HUDEP-2 (cell line): Measurements from ENCODE around the gene LOXL4.

Experiments
- DNase-seq, 76 experiments: peaks; one replicate each; lab custom pipeline; 2025; ENCODE audit not compliant: unreplicated experiment in 76 of 76; lab: John Stamatoyannopoulos, UW

The LOXL4 gene

GRCh38 chr10:98267894-98268693 lies at the start of gene LOXL4:
LOXL4 (minus strand) TSS chr10:98268194; CDS start chr10:98263019, 5,175 bp downstream.
- DNase-seq, result no peak

GRCh38 chr10:98316661-98317060 lies 48.7 kb upstream of the LOXL4 start:
- DNase-seq, result no peak

- no peak for DNase-seq
Observed at GRCh38 chr10:98316170-98316569, 48.2 kb upstream of the LOXL4 start.

DNA sequence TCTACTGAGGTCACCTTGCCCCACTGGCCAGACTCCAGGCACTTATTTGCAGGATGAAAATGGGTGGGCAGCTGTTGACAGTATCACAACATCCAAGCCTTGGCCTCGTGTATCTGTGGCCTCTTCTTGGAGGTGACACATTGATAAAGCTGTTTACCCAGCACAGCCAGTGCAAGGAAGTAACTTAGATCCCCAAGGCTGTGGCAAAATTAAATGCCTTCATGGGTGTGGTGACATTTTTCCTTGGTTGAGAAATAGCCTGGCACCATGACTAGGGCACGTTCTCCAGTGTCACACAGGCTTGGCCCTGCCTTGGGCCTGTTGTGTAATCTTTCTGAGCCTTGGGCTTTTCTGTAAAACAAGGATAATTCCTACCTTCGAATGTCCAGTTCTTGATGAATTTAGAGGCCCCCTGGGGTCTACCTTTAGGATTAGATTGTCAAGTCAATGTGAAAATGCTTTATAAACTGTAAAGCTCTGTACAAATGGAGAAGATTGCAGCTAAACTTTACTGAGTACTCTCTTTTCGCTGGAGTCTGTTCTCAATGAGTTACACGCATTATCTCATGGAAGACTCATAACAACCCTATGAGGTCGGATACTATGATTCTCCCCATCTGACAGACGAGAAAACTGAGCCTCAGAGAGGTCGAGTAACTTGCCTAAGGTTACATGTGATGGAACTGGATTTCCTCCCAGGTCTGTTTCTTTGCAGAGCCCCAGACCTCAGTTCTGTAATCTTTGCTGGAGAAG lies 46.7 kb upstream of the LOXL4 start:
- DNase-seq, result no peak

DNA sequence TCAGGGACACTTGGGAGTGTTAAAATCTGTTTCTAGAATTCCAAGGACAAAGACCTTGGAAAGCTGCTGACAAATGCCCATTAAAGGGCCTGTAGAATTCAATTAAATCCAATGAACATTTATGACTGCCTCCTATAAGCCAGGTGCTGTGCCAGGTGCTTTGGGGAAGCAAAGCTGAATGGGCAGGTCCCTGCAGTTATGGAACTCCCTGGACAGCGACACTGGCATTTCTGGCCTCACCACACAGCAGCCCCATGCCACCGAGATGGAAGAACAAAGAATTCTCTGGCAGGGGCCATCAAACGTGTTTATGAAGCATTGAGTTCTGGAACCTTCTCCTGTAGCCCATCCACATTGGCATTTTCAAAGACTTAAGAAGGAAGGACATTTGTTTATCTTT lies 45.6 kb upstream of the LOXL4 start:
- DNase-seq, result no peak

GRCh38 chr10:98312822-98313221 lies 44.8 kb upstream of the LOXL4 start:
- DNase-seq, result no peak

DNA sequence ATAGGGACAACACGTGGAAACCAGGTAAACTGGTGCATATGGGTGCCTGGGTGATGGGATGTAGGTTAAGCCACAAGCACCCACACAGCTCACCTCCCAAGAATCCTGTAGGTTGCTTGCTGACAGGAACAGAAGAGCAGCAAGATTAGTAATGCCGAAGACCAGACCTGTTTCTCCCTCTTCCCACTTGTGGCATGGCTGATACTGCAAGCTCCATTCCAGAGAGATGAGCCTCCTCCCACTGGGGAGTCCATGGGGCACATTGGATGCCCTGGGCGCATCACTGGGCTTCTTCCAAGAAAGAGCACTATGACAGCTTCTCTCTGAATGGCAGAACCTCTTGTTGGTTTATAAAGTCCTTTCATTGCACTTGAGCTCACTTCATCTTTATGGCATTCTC lies 44.4 kb upstream of the LOXL4 start:
- no peak for DNase-seq

DNA sequence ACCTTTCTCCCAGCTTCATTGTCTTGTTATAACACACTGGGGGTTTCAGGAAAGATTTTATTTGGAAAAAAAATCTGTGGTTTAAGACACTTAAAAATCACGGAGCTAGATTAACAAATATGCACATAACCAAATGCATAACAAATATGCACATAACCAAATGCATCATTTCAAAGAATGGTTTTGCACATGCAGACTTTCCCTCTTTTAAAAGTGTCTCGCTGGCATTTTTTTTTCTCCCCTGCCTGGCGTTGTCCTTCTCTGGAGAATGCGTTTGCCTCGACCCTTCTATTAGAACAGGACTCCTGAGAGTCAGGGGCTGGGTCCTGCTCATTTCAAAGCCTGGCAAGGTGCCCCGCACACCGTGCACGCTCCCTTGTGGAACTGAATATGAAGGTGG lies 42.7 kb upstream of the LOXL4 start:
- DNase-seq, result no peak

- DNase-seq, result peak in 34 of 76 experiments; percentile 1 to 36 (median 20)
Observed at GRCh38 chr10:98309366-98310355, 41.7 kb upstream of the LOXL4 start.

DNA sequence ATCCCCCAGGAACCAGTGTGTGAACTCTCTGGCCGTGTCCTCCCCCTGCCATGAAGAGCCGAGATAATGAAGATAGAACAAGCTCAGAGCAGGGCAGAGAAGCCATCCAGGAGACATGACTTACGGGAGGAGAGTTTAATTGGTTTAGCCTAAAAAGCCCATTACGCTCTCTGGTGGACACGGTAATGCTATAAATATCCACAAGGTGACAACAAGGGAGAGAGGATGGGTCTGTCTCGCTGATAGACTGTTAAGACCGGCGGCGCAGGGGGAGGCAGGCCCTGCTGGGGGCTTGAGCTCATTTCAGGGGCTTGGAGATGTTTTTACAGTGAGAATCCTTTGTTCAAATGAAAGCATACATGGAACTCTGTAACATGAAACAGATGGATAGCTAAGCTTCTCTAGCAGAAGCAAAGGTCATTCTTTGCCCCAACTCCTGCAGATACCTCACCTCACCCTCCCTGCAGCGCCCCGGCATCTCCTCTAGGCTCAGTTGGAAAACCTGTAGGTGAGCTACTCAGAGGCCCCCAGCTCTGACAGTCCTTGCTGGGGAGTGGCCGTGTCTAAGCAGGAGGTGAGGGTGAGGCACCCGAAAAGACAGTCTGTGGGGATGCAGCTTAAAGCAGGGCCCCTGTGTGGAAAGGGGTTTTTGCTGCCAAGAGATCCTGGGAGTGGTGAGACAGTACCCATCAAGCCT lies 40.8 kb upstream of the LOXL4 start:
- DNase-seq, result no peak

GRCh38 chr10:98307916-98308541 lies 40.0 kb upstream of the LOXL4 start:
- no peak for DNase-seq

DNA sequence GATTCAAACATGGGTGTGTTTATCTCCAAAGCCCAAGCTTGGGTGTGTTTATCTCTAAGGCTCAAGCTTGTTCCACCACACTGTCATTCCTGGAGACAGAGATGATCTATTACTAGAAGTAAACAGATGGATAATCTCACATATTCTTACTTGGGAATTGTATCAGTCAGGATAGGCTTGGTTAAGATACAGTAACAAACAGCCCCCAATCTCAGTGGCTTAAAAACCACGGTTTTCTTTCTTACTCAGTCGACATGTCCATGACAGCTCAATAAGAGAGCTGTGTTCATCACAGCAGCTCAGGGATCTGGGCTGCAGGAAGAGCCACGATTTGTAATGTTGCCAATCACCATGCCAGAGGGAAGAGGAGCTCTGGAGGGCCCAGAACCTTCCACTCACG lies 38.5 kb upstream of the LOXL4 start:
- no peak for DNase-seq

DNA sequence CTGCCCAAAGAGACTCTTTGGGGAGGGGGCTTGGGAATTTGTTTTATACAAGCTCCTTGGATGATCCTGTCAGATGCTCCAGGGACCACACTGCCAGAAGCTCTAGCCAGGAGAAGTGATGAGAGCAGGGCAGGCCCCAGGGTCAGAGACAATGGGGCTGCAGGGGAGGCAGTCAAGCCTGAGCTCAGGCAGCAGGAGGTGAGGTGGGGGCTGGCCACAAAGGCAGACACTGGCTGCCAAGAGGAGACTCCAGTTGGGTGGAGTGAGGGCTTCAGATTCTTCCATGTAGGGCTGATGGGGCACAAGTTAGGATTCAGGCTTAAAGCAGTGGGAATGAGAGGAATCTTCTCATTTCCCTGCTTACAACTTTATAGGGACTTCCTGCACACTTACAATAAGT lies 35.6 kb upstream of the LOXL4 start:
- no peak for DNase-seq

- no peak for DNase-seq
Observed at GRCh38 chr10:98302741-98303365, 34.9 kb upstream of the LOXL4 start.

- DNase-seq, result no peak
Observed at GRCh38 chr10:98301664-98302319, 33.8 kb upstream of the LOXL4 start.

DNA sequence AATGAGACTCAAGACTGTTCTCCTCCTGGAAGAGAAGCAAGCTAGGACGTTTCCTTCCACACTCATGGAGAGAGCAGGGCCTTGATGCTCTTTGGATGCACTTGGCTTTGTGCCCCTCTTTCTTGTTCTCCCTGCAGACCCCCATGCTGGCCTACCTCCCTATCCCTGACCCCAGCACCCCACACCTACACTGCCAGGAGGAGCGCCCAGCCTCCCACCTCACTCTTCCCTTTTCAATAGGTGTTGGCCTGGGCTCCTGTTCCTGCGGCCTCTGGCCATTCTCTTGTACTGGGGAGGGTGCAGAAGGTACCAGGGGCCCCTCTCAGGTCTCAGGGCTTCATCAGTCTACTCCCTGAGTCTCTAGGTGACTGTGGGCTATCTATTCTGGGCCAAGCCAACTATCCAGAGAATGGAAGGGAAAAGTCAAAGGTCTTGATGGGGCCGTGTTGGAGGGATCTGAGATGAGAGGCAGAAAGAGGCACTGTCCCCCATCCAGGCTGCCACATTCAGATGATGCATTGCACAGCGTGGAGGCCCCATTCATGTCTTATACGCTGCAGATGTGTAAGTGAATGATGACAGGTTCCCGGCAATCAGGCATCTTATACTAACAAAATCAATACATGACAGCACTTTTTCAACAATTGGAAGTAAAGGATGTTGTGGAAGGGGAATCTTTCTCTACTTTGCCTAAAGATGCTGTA lies 32.7 kb upstream of the LOXL4 start:
- no peak for DNase-seq

GRCh38 chr10:98299341-98299740 lies 31.3 kb upstream of the LOXL4 start:
- DNase-seq, result no peak

GRCh38 chr10:98296524-98296923 lies 28.5 kb upstream of the LOXL4 start:
- DNase-seq, result no peak
